ENCODE results near the gene MAPK8IP2. TPM values are rescaled to one million over a fixed set of nuclear protein-coding genes. Genes with fewer than 3 reads are reported as not detected.

Gene MAPK8IP2
- total RNA-seq, 1 donor from 2014 or later, result 2.8 TPM

GRCh38 chr22:50621948-50622722 is 21.5 kb downstream of the MAPK8IP2 start:
- DNase-seq (ENCODE audit: extremely low spot score, unreplicated experiment), result no peak
- Mint-ChIP-seq H3K4me1 (ENCODE audit: unreplicated experiment) (peaks cover 19% of the 10 kb centered on the region), H3K4me3 (ENCODE audit: unreplicated experiment) (no peak overlapping the region), H3K36me3 (ENCODE audit: unreplicated experiment) (no peaks in the 10 kb centered on the region), H3K27ac (ENCODE audit: unreplicated experiment) (no peak overlapping the region), H3K27me3 (ENCODE audit: unreplicated experiment) (peaks cover 5% of the 10 kb centered on the region), H3K9me3 (ENCODE audit: unreplicated experiment) (no peaks in the 10 kb centered on the region)
- TF ChIP-seq CTCF (IDR thresholded peaks at IDR 0.05), result no peak

GRCh38 chr22:50622723-50623327 is 22.2 kb downstream of the MAPK8IP2 start:
- Mint-ChIP-seq H3K27me3 (ENCODE audit: unreplicated experiment) (peaks cover 5% of the 10 kb centered on the region), H3K9me3 (ENCODE audit: unreplicated experiment) (no peaks in the 10 kb centered on the region), H3K36me3 (ENCODE audit: unreplicated experiment) (no peaks in the 10 kb centered on the region), H3K4me3 (ENCODE audit: unreplicated experiment) (no peak overlapping the region), H3K27ac (ENCODE audit: unreplicated experiment) (no peak overlapping the region), H3K4me1 (ENCODE audit: unreplicated experiment) (peaks cover 19% of the 10 kb centered on the region)
- DNase-seq (ENCODE audit: extremely low spot score, unreplicated experiment), result no peak
- TF ChIP-seq CTCF (IDR thresholded peaks at IDR 0.05), result no peak

GRCh38 chr22:50624347-50625130 is 23.9 kb downstream of the MAPK8IP2 start:
- Mint-ChIP-seq H3K36me3 (ENCODE audit: unreplicated experiment) (no peaks in the 10 kb centered on the region), H3K9me3 (ENCODE audit: unreplicated experiment) (no peaks in the 10 kb centered on the region), H3K4me3 (ENCODE audit: unreplicated experiment) (no peak overlapping the region), H3K4me1 (ENCODE audit: unreplicated experiment) (peaks cover 29% of the 10 kb centered on the region), H3K27ac (ENCODE audit: unreplicated experiment) (no peak overlapping the region), H3K27me3 (ENCODE audit: unreplicated experiment) (peaks cover 3% of the 10 kb centered on the region)
- no peak for DNase-seq (ENCODE audit: extremely low spot score, unreplicated experiment)
- no peak for TF ChIP-seq CTCF (IDR thresholded peaks at IDR 0.05)

GRCh38 chr22:50625131-50625567 is 24.6 kb downstream of the MAPK8IP2 start:
- H3K4me3 Mint-ChIP-seq (ENCODE audit: unreplicated experiment), result no peak overlapping the region
- no peak for TF ChIP-seq CTCF (IDR thresholded peaks at IDR 0.05)
- no peaks in the 10 kb centered on the region for H3K9me3 Mint-ChIP-seq (ENCODE audit: unreplicated experiment)
- no peak overlapping the region for H3K27ac Mint-ChIP-seq (ENCODE audit: unreplicated experiment)
- peaks cover 3% of the 10 kb centered on the region for H3K27me3 Mint-ChIP-seq (ENCODE audit: unreplicated experiment)
- no peaks in the 10 kb centered on the region for H3K36me3 Mint-ChIP-seq (ENCODE audit: unreplicated experiment)
- peaks cover 24% of the 10 kb centered on the region for H3K4me1 Mint-ChIP-seq (ENCODE audit: unreplicated experiment)
- DNase-seq (ENCODE audit: extremely low spot score, unreplicated experiment), result no peak

All from osteocyte (in vitro differentiated cells).